ENCODE results near the gene ITPKC.
A peak's percentile ranks its signal among the peaks of the same experiment; 100 is the strongest.

Gene ITPKC

GRCh38 chr19:40709817-40710216, 7.1 kb upstream of the ITPKC start:
- H3K4ac ChIP-seq (ENCODE audit: low read depth, low read length): no peak overlapping the region
- no peak overlapping the region for H3K4me2 ChIP-seq (ENCODE audit: low read length)
- no peak overlapping the region for H3K9ac ChIP-seq (ENCODE audit: low read length)
- H3K4me1 ChIP-seq (ENCODE audit: control insufficient read depth in 1 of 2, insufficient read depth in 2 of 2, low read length in 2 of 2): peaks cover 3 to 4% of the 10 kb centered on the region in 2 experiments
- no peak overlapping the region for H4K8ac ChIP-seq (ENCODE audit: low read depth, low read length)
- no peak overlapping the region for H3K23ac ChIP-seq (ENCODE audit: low read length)
- no peak overlapping the region for H3K27ac ChIP-seq (ENCODE audit: low read depth, low read length)
- no peak overlapping the region for H4K12ac ChIP-seq (ENCODE audit: low read depth, low read length)
- no CpG with 5 or more reads among the region's 5 CpGs for WGBS (ENCODE audit: extremely low coverage, insufficient coverage, insufficient read length)
- H3K18ac ChIP-seq (ENCODE audit: low read length): no peak overlapping the region
- no peak for DNase-seq
- no peak overlapping the region for H2BK12ac ChIP-seq (ENCODE audit: low read length)
- H3K4me3 ChIP-seq (ENCODE audit: low read depth, low read length): no peak overlapping the region
- H3K27me3 ChIP-seq (ENCODE audit: insufficient read depth, low read length): no peaks in the 10 kb centered on the region
- H2BK120ac ChIP-seq (ENCODE audit: insufficient read depth, low read length, poor library complexity): no peak overlapping the region
- H2AK5ac ChIP-seq (ENCODE audit: low read length): no peak overlapping the region
- H2BK5ac ChIP-seq (ENCODE audit: low read depth, low read length, poor library complexity): no peak overlapping the region
- H2AFZ ChIP-seq (ENCODE audit: insufficient read depth, low read length, poor library complexity): no peak overlapping the region
- H3K79me2 ChIP-seq (ENCODE audit: control insufficient read depth, insufficient read depth, low read length, poor library complexity): peaks cover 2% of the 10 kb centered on the region
- H3K9me3 ChIP-seq (ENCODE audit: insufficient read depth, low read depth, low read length): no peaks in the 10 kb centered on the region
- peaks cover 17 to 31% of the 10 kb centered on the region in 2 experiments for H3K36me3 ChIP-seq (ENCODE audit: control insufficient read depth in 1 of 2, insufficient read depth in 2 of 2, low read length in 2 of 2)
- H4K91ac ChIP-seq (ENCODE audit: low read depth, low read length): no peak overlapping the region
- H3K79me1 ChIP-seq (ENCODE audit: low read length): peaks cover 5% of the 10 kb centered on the region
- H3K14ac ChIP-seq (ENCODE audit: low read length): no peak overlapping the region

GRCh38 chr19:40713939-40714338, 3.0 kb upstream of the ITPKC start:
- Histone ChIP-seq H2BK120ac (ENCODE audit: insufficient read depth, low read length, poor library complexity) (no peak overlapping the region), H3K36me3 (ENCODE audit: control insufficient read depth in 1 of 2, insufficient read depth in 2 of 2, low read length in 2 of 2) (peaks cover 9 to 10% of the 10 kb centered on the region in 2 experiments), H3K23ac (ENCODE audit: low read length) (no peak overlapping the region), H3K79me1 (ENCODE audit: low read length) (peaks cover 37% of the 10 kb centered on the region), H2BK5ac (ENCODE audit: low read depth, low read length, poor library complexity) (no peak overlapping the region), H4K91ac (ENCODE audit: low read depth, low read length) (peak overlapping the region; percentile 89), H3K27ac (ENCODE audit: low read depth, low read length) (no peak overlapping the region), H4K8ac (ENCODE audit: low read depth, low read length) (no peak overlapping the region), H2AK5ac (ENCODE audit: low read length) (peak overlapping the region; percentile 90), H3K9ac (ENCODE audit: low read length) (no peak overlapping the region), H3K14ac (ENCODE audit: low read length) (no peak overlapping the region), H3K27me3 (ENCODE audit: insufficient read depth, low read length) (no peaks in the 10 kb centered on the region), H2BK12ac (ENCODE audit: low read length) (peak overlapping the region; percentile 81), H3K9me3 (ENCODE audit: insufficient read depth, low read depth, low read length) (no peaks in the 10 kb centered on the region), H2AFZ (ENCODE audit: insufficient read depth, low read length, poor library complexity) (no peak overlapping the region), H3K4me1 (ENCODE audit: control insufficient read depth in 1 of 2, insufficient read depth in 2 of 2, low read length in 2 of 2) (peaks cover 4 to 8% of the 10 kb centered on the region in 2 experiments), H3K79me2 (ENCODE audit: control insufficient read depth, insufficient read depth, low read length, poor library complexity) (peaks cover 18% of the 10 kb centered on the region), H4K12ac (ENCODE audit: low read depth, low read length) (peak overlapping the region; percentile 22), H3K4me3 (ENCODE audit: low read depth, low read length) (no peak overlapping the region), H3K18ac (ENCODE audit: low read length) (no peak overlapping the region), H3K4ac (ENCODE audit: low read depth, low read length) (peak overlapping the region; percentile 15), H3K4me2 (ENCODE audit: low read length) (no peak overlapping the region)
- WGBS (ENCODE audit: extremely low coverage, insufficient coverage, insufficient read length): no CpG with 5 or more reads among the region's 11 CpGs
- DNase-seq: no peak

GRCh38 chr19:40714441-40715299, 2.2 kb upstream of the ITPKC start:
- H3K27me3 ChIP-seq (ENCODE audit: insufficient read depth, low read length): no peaks in the 10 kb centered on the region
- H3K23ac ChIP-seq (ENCODE audit: low read length): no peak overlapping the region
- peak overlapping the region; percentile 66 for H3K4ac ChIP-seq (ENCODE audit: low read depth, low read length)
- peak overlapping the region; percentile 72 for H2BK12ac ChIP-seq (ENCODE audit: low read length)
- peak overlapping the region; percentile 69 for H3K4me3 ChIP-seq (ENCODE audit: low read depth, low read length)
- peak overlapping the region; percentile 75 for H3K18ac ChIP-seq (ENCODE audit: low read length)
- H4K8ac ChIP-seq (ENCODE audit: low read depth, low read length): peak overlapping the region; percentile 86
- H3K4me1 ChIP-seq (ENCODE audit: control insufficient read depth in 1 of 2, insufficient read depth in 2 of 2, low read length in 2 of 2): peaks cover 8% of the 10 kb centered on the region in 2 experiments
- peak overlapping the region; percentile 74 for H3K14ac ChIP-seq (ENCODE audit: low read length)
- peaks cover 23% of the 10 kb centered on the region for H3K79me2 ChIP-seq (ENCODE audit: control insufficient read depth, insufficient read depth, low read length, poor library complexity)
- H3K79me1 ChIP-seq (ENCODE audit: low read length): peaks cover 41% of the 10 kb centered on the region
- peak overlapping the region; percentile 90 for H3K4me2 ChIP-seq (ENCODE audit: low read length)
- WGBS (ENCODE audit: extremely low coverage, insufficient coverage, insufficient read length): no CpG with 5 or more reads among the region's 31 CpGs
- DNase-seq: peak; percentile 85 to 89
- H3K27ac ChIP-seq (ENCODE audit: low read depth, low read length): peak overlapping the region; percentile 95
- H3K36me3 ChIP-seq (ENCODE audit: control insufficient read depth in 1 of 2, insufficient read depth in 2 of 2, low read length in 2 of 2): peaks cover 9 to 10% of the 10 kb centered on the region in 2 experiments
- H2AK5ac ChIP-seq (ENCODE audit: low read length): peak overlapping the region; percentile 50
- H4K12ac ChIP-seq (ENCODE audit: low read depth, low read length): peak overlapping the region; percentile 64
- no peaks in the 10 kb centered on the region for H3K9me3 ChIP-seq (ENCODE audit: insufficient read depth, low read depth, low read length)
- peak overlapping the region; percentile 91 for H4K91ac ChIP-seq (ENCODE audit: low read depth, low read length)
- H3K9ac ChIP-seq (ENCODE audit: low read length): peak overlapping the region; percentile 61
- peak overlapping the region; percentile 87 for H2BK120ac ChIP-seq (ENCODE audit: insufficient read depth, low read length, poor library complexity)
- peak overlapping the region; percentile 77 for H2AFZ ChIP-seq (ENCODE audit: insufficient read depth, low read length, poor library complexity)
- H2BK5ac ChIP-seq (ENCODE audit: low read depth, low read length, poor library complexity): peak overlapping the region; percentile 91

GRCh38 chr19:40716031-40716481, 856 bp upstream of the ITPKC start:
- Histone ChIP-seq H2AFZ (ENCODE audit: insufficient read depth, low read length, poor library complexity) (peak overlapping the region; percentile 11), H3K4me2 (ENCODE audit: low read length) (peak overlapping the region; percentile 82), H4K8ac (ENCODE audit: low read depth, low read length) (peak overlapping the region; percentile 78), H3K27ac (ENCODE audit: low read depth, low read length) (peak overlapping the region; percentile 98), H2BK5ac (ENCODE audit: low read depth, low read length, poor library complexity) (peak overlapping the region; percentile 94), H3K4ac (ENCODE audit: low read depth, low read length) (peak overlapping the region; percentile 76), H3K9ac (ENCODE audit: low read length) (peak overlapping the region; percentile 22), H2AK5ac (ENCODE audit: low read length) (peak overlapping the region; percentile 63), H3K4me3 (ENCODE audit: low read depth, low read length) (peak overlapping the region; percentile 73), H3K79me1 (ENCODE audit: low read length) (peaks cover 41% of the 10 kb centered on the region), H3K4me1 (ENCODE audit: control insufficient read depth in 1 of 2, insufficient read depth in 2 of 2, low read length in 2 of 2) (peaks cover 11 to 13% of the 10 kb centered on the region in 2 experiments), H2BK12ac (ENCODE audit: low read length) (peak overlapping the region; percentile 83), H3K14ac (ENCODE audit: low read length) (peak overlapping the region; percentile 74), H2BK120ac (ENCODE audit: insufficient read depth, low read length, poor library complexity) (peak overlapping the region; percentile 91), H3K18ac (ENCODE audit: low read length) (peak overlapping the region; percentile 26), H3K36me3 (ENCODE audit: control insufficient read depth in 1 of 2, insufficient read depth in 2 of 2, low read length in 2 of 2) (peaks cover 4 to 11% of the 10 kb centered on the region in 2 experiments), H3K9me3 (ENCODE audit: insufficient read depth, low read depth, low read length) (no peaks in the 10 kb centered on the region), H3K23ac (ENCODE audit: low read length) (no peak overlapping the region), H3K79me2 (ENCODE audit: control insufficient read depth, insufficient read depth, low read length, poor library complexity) (peaks cover 29% of the 10 kb centered on the region), H3K27me3 (ENCODE audit: insufficient read depth, low read length) (no peaks in the 10 kb centered on the region), H4K12ac (ENCODE audit: low read depth, low read length) (peak overlapping the region; percentile 73), H4K91ac (ENCODE audit: low read depth, low read length) (peak overlapping the region; percentile 85)
- WGBS (ENCODE audit: extremely low coverage, insufficient coverage, insufficient read length): no CpG with 5 or more reads among the region's 8 CpGs
- peak; percentile 87 to 90 for DNase-seq
